MM.1S (cell line): ENCODE data around the gene SLC1A1.

Experiments used
- DNase-seq: peaks from one replicate; pipeline ENCODE4 v3.0.0-alpha.2; 2015
- H2AFZ ChIP-seq: fragments of 300-600 bp; sonication (generic); 2 replicates; pipeline ENCODE4 v1.6.0; 2016; ENCODE audit warnings: antibody characterized with exemption, low read length
- H3F3A ChIP-seq: fragments of 300-600 bp; sonication (generic); 2 replicates; pipeline ENCODE4 v1.6.1; 2016; ENCODE audit warnings: mild to moderate bottlenecking, antibody characterized with exemption, low read length, moderate library complexity, mixed read lengths; ENCODE audit not compliant: insufficient read depth
- H3K27ac ChIP-seq: fragments of 300-600 bp; sonication (generic); 2 replicates; pipeline ENCODE4 v1.5.1; 2016; ENCODE audit warnings: mild to moderate bottlenecking, low read length
- H3K27me3 ChIP-seq: fragments of 300-600 bp; sonication (generic); replicated peaks from 2 replicates; pipeline ENCODE4 v1.6.0; 2016; ENCODE audit warnings: low read length; ENCODE audit not compliant: insufficient read depth
- H3K36me3 ChIP-seq: fragments of 300-600 bp; sonication (generic); replicated peaks from 2 replicates; pipeline ENCODE4 v1.6.1; 2016; ENCODE audit warnings: mild to moderate bottlenecking, low read length, mixed read lengths; ENCODE audit not compliant: insufficient read depth
- H3K4me1 ChIP-seq: fragments of 300-600 bp; sonication (generic); 2 replicates; pipeline ENCODE4 v1.6.1; 2016; ENCODE audit warnings: low read length, mixed read lengths
- H3K4me2 ChIP-seq: fragments of 300-600 bp; sonication (generic); 2 replicates; pipeline ENCODE4 v1.6.0; 2016; ENCODE audit warnings: low read depth, low read length
- H3K4me3 ChIP-seq: fragments of 300-600 bp; sonication (generic); 2 replicates; pipeline ENCODE4 v1.5.1; 2016; ENCODE audit warnings: low read length, mixed read lengths
- H3K79me2 ChIP-seq: fragments of 300-600 bp; sonication (generic); 2 replicates; pipeline ENCODE4 v1.6.1; 2016; ENCODE audit warnings: mixed run types, low read length, mixed read lengths
- H3K9ac ChIP-seq: fragments of 300-600 bp; sonication (generic); 2 replicates; pipeline ENCODE4 v1.6.1; 2016; ENCODE audit warnings: low read length, mixed read lengths
- H3K9me2 ChIP-seq: fragments of 300-600 bp; sonication (generic); replicated peaks from 2 replicates; pipeline ENCODE4 v1.6.1; 2016; ENCODE audit warnings: mild to moderate bottlenecking, low read length, mixed read lengths; ENCODE audit not compliant: insufficient read depth
- H3K9me3 ChIP-seq: fragments of 300-600 bp; sonication (generic); replicated peaks from 2 replicates; pipeline ENCODE4 v1.6.1; 2016; ENCODE audit warnings: mild to moderate bottlenecking, low read length, mixed read lengths; ENCODE audit not compliant: insufficient read depth
- H4K20me1 ChIP-seq: fragments of 300-600 bp; sonication (generic); 2 replicates; pipeline ENCODE4 v1.6.1; 2016; ENCODE audit warnings: mild to moderate bottlenecking, low read length, moderate library complexity, mixed read lengths; ENCODE audit not compliant: insufficient read depth
- CTCF ChIP-seq: fragments of 300-600 bp; sonication (generic); IDR thresholded peaks from 2 replicates; pipeline ENCODE4 v1.5.1; 2016; ENCODE audit warnings: antibody characterized with exemption, low read length, mixed read lengths
- EZH2 ChIP-seq: fragments of 300-600 bp; sonication (generic); optimal IDR thresholded peaks from 2 replicates; pipeline ENCODE3; 2017; ENCODE audit warnings: low read depth, mild to moderate bottlenecking, antibody characterized with exemption, low read length, mixed read lengths
- EZH2phosphoT487 ChIP-seq: fragments of 300-600 bp; sonication (generic); IDR thresholded peaks from 2 replicates; pipeline ENCODE4 v1.6.1; 2018; ENCODE audit warnings: antibody characterized with exemption, low read length

Gene SLC1A1

DNA sequence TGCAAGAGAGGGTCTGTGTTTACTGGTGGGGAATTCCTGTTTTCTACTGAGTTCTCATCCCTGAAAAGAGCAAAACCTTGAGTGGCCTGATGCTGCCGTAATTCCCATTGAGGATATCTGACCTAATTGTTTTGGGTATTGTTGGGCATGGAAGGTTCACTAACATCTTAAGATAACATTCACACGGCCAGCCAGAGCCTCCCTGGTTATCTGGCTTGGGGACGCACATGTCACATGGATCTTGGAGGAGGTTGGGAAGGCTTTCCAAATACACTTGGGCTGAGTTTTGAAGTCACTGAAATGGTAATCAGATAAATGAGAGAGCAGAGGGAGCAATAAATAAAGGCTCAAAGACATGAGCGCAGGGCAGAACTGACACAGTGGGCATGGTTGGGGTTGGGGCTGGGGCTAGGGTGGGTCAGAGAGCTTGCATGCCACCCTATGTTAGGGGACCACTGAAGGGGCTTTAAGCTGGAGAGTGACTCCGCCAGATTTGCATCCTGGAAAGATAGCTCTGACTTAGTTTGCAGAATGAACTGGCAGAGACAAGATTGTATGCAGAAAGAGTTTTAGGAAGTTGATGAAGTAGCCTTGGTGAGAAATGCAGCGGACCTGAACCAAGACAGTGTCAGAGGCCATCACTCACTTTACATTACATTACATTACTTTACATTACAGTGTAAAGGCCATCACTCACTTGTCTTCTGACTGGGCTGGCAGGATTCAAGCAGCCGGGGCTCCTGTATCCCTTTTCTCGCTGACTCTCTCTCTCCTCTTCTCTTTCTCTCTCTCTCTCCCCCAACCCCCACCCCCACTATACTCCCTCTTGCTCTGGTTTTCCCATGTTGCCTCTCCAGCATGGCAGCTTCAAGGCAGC is 24.2 kb downstream of the SLC1A1 start:
- H3K27me3 ChIP-seq = no peaks in the 10 kb centered on the region
- H3K27ac ChIP-seq = no peak overlapping the region
- no peaks in the 10 kb centered on the region for H3K36me3 ChIP-seq
- H3K4me3 ChIP-seq = no peak overlapping the region
- no peak for DNase-seq
- no peaks in the 10 kb centered on the region for H3K9me3 ChIP-seq
- no peak overlapping the region for H3K4me2 ChIP-seq
- TF ChIP-seq EZH2 = no peak
- no peak for TF ChIP-seq EZH2phosphoT487
- TF ChIP-seq CTCF = no peak
- no peaks in the 10 kb centered on the region for H3K79me2 ChIP-seq
- no peaks in the 10 kb centered on the region for H3F3A ChIP-seq
- H3K9me2 ChIP-seq = no peaks in the 10 kb centered on the region
- H4K20me1 ChIP-seq = no peaks in the 10 kb centered on the region
- H3K9ac ChIP-seq = no peak overlapping the region
- no peaks in the 10 kb centered on the region for H3K4me1 ChIP-seq
- H2AFZ ChIP-seq = no peak overlapping the region

GRCh38 chr9:4515958-4516375 is 25.7 kb downstream of the SLC1A1 start:
- no peak overlapping the region for H2AFZ ChIP-seq
- no peak for TF ChIP-seq EZH2
- TF ChIP-seq EZH2phosphoT487 = no peak
- TF ChIP-seq CTCF = no peak
- H3K4me3 ChIP-seq = no peak overlapping the region
- no peak for DNase-seq
- H3F3A ChIP-seq = no peaks in the 10 kb centered on the region
- H3K27me3 ChIP-seq = no peaks in the 10 kb centered on the region
- H3K36me3 ChIP-seq = no peaks in the 10 kb centered on the region
- H4K20me1 ChIP-seq = no peaks in the 10 kb centered on the region
- no peaks in the 10 kb centered on the region for H3K79me2 ChIP-seq
- no peaks in the 10 kb centered on the region for H3K9me2 ChIP-seq
- no peaks in the 10 kb centered on the region for H3K9me3 ChIP-seq
- no peak overlapping the region for H3K4me2 ChIP-seq
- H3K9ac ChIP-seq = no peak overlapping the region
- H3K27ac ChIP-seq = no peak overlapping the region
- H3K4me1 ChIP-seq = no peaks in the 10 kb centered on the region

DNA sequence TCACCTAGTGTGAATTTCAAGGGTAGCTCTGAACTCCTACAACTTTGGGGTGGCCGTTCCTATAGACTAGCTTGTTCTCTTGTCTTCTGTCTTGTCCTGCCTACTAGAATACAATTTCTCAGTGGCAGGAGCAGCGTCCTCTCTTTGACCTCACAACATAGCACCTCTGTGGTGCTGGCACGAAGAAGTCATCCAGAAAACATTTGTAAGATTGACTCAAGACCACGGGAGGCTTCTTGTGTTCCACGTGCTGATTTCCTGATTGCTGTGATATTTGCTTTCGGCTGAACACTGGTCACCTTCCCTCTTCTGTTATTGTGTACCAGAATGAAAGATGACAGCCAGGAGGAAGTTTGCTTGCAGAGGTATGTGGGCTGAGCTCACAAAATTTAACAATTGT is 27.0 kb downstream of the SLC1A1 start:
- Histone ChIP-seq H4K20me1 (no peaks in the 10 kb centered on the region), H3K4me3 (no peak overlapping the region), H3K9ac (no peak overlapping the region), H2AFZ (no peak overlapping the region), H3K27me3 (no peaks in the 10 kb centered on the region), H3K4me2 (no peak overlapping the region), H3K4me1 (no peaks in the 10 kb centered on the region), H3K9me2 (no peaks in the 10 kb centered on the region), H3K79me2 (no peaks in the 10 kb centered on the region), H3K9me3 (no peaks in the 10 kb centered on the region), H3K27ac (no peak overlapping the region), H3K36me3 (no peaks in the 10 kb centered on the region), H3F3A (no peaks in the 10 kb centered on the region)
- TF ChIP-seq CTCF (no peak), EZH2phosphoT487 (no peak), EZH2 (no peak)
- DNase-seq = no peak
